ENCODE data around the gene NEK10.
"Not testable (repeated sequence)": the region's sequence is repeated elsewhere in the genome, so short reads cannot be mapped to it uniquely, and the experiment has no call there.

NEK10 gene, protein sequence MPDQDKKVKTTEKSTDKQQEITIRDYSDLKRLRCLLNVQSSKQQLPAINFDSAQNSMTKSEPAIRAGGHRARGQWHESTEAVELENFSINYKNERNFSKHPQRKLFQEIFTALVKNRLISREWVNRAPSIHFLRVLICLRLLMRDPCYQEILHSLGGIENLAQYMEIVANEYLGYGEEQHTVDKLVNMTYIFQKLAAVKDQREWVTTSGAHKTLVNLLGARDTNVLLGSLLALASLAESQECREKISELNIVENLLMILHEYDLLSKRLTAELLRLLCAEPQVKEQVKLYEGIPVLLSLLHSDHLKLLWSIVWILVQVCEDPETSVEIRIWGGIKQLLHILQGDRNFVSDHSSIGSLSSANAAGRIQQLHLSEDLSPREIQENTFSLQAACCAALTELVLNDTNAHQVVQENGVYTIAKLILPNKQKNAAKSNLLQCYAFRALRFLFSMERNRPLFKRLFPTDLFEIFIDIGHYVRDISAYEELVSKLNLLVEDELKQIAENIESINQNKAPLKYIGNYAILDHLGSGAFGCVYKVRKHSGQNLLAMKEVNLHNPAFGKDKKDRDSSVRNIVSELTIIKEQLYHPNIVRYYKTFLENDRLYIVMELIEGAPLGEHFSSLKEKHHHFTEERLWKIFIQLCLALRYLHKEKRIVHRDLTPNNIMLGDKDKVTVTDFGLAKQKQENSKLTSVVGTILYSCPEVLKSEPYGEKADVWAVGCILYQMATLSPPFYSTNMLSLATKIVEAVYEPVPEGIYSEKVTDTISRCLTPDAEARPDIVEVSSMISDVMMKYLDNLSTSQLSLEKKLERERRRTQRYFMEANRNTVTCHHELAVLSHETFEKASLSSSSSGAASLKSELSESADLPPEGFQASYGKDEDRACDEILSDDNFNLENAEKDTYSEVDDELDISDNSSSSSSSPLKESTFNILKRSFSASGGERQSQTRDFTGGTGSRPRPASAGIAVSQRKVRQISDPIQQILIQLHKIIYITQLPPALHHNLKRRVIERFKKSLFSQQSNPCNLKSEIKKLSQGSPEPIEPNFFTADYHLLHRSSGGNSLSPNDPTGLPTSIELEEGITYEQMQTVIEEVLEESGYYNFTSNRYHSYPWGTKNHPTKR

DNA sequence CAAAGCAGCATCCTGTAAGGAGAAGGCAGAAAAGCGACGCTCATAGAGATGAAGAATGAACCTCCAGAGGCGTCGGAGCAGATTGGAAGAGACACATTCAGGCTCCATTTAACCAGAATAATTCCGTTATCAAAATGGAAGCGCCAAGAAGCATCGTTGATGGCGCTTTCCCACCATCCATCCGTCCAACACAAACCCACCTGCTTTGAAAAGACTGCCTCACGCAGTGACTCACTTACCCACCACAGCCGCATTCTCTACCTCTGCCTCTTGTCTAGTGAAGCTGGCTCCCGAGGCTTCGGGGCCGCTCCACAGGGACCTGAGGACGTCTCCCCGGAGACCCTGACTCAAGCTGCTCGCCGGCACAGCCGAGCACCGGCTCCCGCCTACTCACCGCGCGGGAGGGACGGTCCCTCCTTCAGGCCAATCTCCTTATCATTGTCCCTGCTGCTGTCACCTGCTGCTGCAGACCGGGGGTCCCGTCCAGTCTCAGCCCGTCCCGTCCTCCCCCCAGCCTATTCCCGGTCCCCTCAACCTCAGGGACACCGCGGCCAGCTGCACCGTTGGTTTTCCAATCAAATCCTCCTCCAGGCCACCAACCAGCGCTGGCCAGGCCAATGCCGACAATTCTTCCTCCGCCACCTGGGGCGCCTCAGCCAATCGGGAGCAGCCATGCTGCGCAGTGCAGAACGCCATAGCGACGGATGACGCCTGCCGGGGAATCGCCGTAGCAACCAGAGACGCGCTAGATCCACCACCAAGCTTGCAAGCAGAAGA is at the start of gene NEK10:
TSS of gene NEK10 (minus strand) at position 553 of the 777 bp plus-strand sequence. CDS start 16,501 bp downstream, outside the sequence.
- DNase-seq, result peak; percentile 19 to 96 (median 82)

DNA sequence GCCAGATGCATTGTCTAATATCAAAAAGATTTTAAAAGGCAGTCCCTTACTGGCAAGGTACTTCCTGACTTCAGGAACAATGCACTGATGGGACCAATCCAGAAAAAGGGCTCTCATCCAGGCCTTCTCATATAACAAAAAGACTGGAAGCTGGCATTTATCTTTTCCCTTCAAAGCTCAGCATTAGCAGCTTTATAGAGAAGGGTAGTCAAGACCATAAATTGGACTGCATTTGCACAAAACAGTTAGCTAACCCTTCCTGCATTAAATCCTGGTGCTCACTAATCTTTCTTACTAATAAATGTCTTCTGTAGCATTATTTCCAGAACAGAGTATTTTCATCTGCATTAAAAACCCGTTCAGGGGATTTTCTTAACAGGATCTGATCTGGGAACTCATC is 46.0 kb upstream of the NEK10 start:
- no peak for DNase-seq

DNA sequence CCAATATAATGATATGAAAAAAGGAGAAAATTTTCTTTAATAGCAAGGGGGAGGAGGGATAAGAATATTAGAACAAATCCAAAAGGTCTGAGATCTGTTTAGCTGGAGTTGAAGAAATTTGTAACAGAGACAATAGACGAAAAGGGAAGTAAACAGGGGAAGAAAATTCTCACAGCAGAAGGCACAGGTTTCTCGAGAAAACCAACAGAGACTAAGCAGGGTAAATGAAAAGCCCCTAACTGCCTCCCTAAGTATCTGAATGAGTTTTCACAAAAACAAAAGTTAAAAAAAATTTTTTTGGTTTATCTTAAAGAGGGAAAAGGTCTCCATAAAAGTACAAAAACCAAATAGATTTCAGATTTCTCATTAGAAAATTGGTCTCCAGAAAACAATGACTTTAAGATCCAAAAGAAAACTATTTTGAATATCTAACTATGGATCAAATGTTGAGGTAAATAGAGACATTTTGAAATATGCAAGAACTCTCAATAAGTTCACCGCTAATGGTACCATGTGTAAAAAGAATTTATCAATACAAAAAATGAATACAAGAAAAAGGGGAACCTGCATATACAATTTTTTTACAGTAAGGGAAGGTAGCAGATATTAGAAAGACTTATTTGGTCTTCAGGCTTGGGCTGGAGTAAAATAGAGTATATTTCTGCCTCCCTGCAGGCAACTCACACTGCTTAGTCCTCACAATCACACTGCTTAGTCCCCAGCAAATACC is 23.9 kb upstream of the NEK10 start:
- DNase-seq, result no peak

- not testable (repeated sequence) for DNase-seq
Measured at GRCh38 chr3:27392414-27392813, 23.2 kb upstream of the NEK10 start.

- no peak for DNase-seq
Measured at GRCh38 chr3:27391796-27392195, 22.6 kb upstream of the NEK10 start.

- no peak for DNase-seq
Measured at GRCh38 chr3:27387625-27388024, 18.4 kb upstream of the NEK10 start.

GRCh38 chr3:27385504-27385903 is 16.3 kb upstream of the NEK10 start:
- no peak for DNase-seq

- DNase-seq, result no peak
Measured at GRCh38 chr3:27384191-27384590, 15.0 kb upstream of the NEK10 start.

DNA sequence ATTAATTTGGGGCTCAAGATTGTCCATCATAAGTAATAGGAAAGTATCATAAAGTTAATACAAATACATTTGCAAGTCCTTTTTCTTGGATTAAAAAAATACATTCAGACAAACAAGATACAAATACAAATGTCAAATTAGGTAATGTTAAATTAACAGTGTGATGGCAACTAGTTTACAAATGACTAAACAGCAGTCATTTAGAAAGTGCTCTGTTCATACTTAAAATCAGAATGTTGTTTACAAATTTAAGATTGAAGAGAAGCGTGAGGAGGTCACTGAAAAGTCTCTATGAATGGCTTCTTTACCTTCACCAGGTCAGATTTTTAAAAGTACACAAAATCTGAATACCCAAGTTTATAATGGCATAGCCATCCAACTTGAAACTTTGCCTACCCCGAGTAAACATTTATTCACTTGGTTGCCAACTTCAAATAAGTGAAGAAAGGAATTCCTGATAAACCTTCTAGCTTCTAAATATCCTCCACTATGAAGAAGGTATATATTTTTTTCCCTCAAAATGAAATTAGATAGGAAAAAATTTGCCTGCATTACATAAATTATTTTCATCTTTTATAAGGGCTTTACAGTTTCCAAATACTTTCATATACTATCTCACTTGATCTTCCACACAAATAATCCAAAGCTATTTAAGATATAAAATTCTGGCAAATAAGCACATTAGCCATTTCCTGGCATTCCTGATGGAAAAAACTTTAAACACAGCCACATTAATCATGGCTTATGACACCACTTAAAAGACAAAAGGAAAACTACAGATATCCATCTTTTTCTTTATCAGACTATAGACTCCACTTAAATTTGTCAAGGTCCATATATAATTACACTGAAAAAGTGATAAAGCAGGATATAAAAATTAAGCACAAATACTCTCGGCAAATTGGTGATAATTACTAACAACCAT is 11.5 kb upstream of the NEK10 start:
- no peak for DNase-seq

DNA sequence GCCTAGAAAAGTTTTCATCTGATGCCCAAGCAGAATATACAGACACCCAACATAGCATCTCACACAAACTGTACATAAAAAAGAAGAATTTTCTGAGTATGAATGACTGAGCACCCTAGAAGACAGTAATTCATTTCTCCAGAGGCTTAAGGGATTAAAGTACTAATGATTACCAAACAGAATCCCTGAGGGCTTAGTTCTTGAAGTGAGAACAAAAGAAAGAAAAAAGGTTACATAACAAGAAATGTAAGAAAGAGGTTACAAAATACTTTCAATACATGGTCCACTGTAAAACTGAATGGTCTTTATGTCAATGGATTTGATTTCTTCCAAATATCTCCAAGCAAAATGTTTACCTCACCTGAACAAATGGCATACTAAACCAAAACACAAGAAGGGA is 9.1 kb upstream of the NEK10 start:
- no peak for DNase-seq

- DNase-seq, result no peak
Measured at GRCh38 chr3:27376109-27376772, 7.1 kb upstream of the NEK10 start.

- no peak for DNase-seq
Measured at GRCh38 chr3:27366062-27366591, 3.1 kb downstream of the NEK10 start.

- DNase-seq, result no peak
Measured at GRCh38 chr3:27360113-27361078, 8.8 kb downstream of the NEK10 start.

- DNase-seq, result no peak
Measured at GRCh38 chr3:27358372-27358771, 10.8 kb downstream of the NEK10 start.

- peak in 9 of 56 donors; percentile 1 to 32 (median 1) for DNase-seq
Measured at GRCh38 chr3:27357665-27358258, 11.4 kb downstream of the NEK10 start.

- no peak for DNase-seq
Measured at GRCh38 chr3:27356976-27357375, 12.2 kb downstream of the NEK10 start.
